Stomach smooth muscle (tissue), 2 donors: ENCODE results near the gene SPANXA1.
"Not testable (repeated sequence)": the region's sequence is repeated elsewhere in the genome, so short reads cannot be mapped to it uniquely, and the experiment has no call there.

Experiments
- H3K27ac ChIP-seq: one replicate; pipeline ENCODE4 v1.7.0; 2013; ENCODE audit warnings: mild to moderate bottlenecking, low read length, inconsistent platforms
- H3K27me3 ChIP-seq, 2 donors: one replicate each; pipeline ENCODE4 v1.7.0; 2013; ENCODE audit warnings: low read length in 2 of 2; ENCODE audit not compliant: insufficient read depth in 2 of 2, control insufficient read depth in 1 of 2
- H3K36me3 ChIP-seq, 2 donors: one replicate each; pipeline ENCODE4 v1.7.0; 2013; ENCODE audit warnings: low read length in 2 of 2; ENCODE audit not compliant: control insufficient read depth in 2 of 2, insufficient read depth in 2 of 2
- H3K4me1 ChIP-seq: one replicate; pipeline ENCODE4 v1.7.0; 2013; ENCODE audit warnings: low read length; ENCODE audit not compliant: control insufficient read depth, insufficient read depth
- H3K4me3 ChIP-seq, 2 donors: one replicate each; pipeline ENCODE4 v1.7.0; 2013; ENCODE audit warnings: low read length in 2 of 2
- H3K9ac ChIP-seq, 2 donors: one replicate each; pipeline ENCODE4 v1.7.0; 2013; ENCODE audit warnings: low read length in 2 of 2, mild to moderate bottlenecking in 1 of 2
- H3K9me3 ChIP-seq, 2 donors: one replicate each; pipeline ENCODE4 v1.7.0; 2013; ENCODE audit warnings: low read length in 2 of 2; ENCODE audit not compliant: control insufficient read depth in 2 of 2
- donor health status: healthy.
- donor health status: Pancreatic carcinoma.

The SPANXA1 gene

GRCh38 chrX:141584638-141585037 lies at the start of gene SPANXA1:
SPANXA1 (minus strand) TSS chrX:141584738; CDS start chrX:141584678, 60 bp downstream.
- not testable (repeated sequence) for H3K9ac ChIP-seq, H3K4me3 ChIP-seq, H3K36me3 ChIP-seq, H3K27ac ChIP-seq, H3K27me3 ChIP-seq, H3K4me1 ChIP-seq, H3K9me3 ChIP-seq

GRCh38 chrX:141632124-141632523 lies 47.6 kb upstream of the SPANXA1 start:
- Histone ChIP-seq H3K27me3 (no peaks in the 10 kb centered on the region), H3K36me3 (no peaks in the 10 kb centered on the region), H3K4me1 (no peaks in the 10 kb centered on the region), H3K4me3 (no peak overlapping the region), H3K27ac (no peak overlapping the region), H3K9ac (no peak overlapping the region), H3K9me3 (no peaks in the 10 kb centered on the region)

- Histone ChIP-seq H3K27me3 (no peaks in the 10 kb centered on the region), H3K36me3 (no peaks in the 10 kb centered on the region), H3K4me3 (no peak overlapping the region), H3K9me3 (no peaks in the 10 kb centered on the region), H3K9ac (no peak overlapping the region), H3K27ac (no peak overlapping the region), H3K4me1 (no peaks in the 10 kb centered on the region)
Observed at GRCh38 chrX:141619336-141619735, 34.8 kb upstream of the SPANXA1 start.

GRCh38 chrX:141609111-141609510 lies 24.6 kb upstream of the SPANXA1 start:
- no peaks in the 10 kb centered on the region for H3K36me3 ChIP-seq
- H3K9me3 ChIP-seq = no peaks in the 10 kb centered on the region
- no peak overlapping the region for H3K27ac ChIP-seq
- H3K4me1 ChIP-seq = no peaks in the 10 kb centered on the region
- no peak overlapping the region for H3K4me3 ChIP-seq
- H3K27me3 ChIP-seq = no peaks in the 10 kb centered on the region
- no peak overlapping the region for H3K9ac ChIP-seq

GRCh38 chrX:141589408-141589807 lies 4.9 kb upstream of the SPANXA1 start, which contains the start of gene SPANXA2:
SPANXA2 (plus strand) TSS chrX:141589708; CDS start chrX:141589768, 60 bp downstream.
- not testable (repeated sequence) for H3K4me3 ChIP-seq, H3K27ac ChIP-seq, H3K4me1 ChIP-seq, H3K36me3 ChIP-seq, H3K9ac ChIP-seq, H3K9me3 ChIP-seq, H3K27me3 ChIP-seq

GRCh38 chrX:141542551-141542950 lies 42.0 kb downstream of the SPANXA1 start:
- H3K36me3 ChIP-seq, H3K9me3 ChIP-seq, H3K9ac ChIP-seq, H3K4me1 ChIP-seq, H3K27me3 ChIP-seq, H3K27ac ChIP-seq, H3K4me3 ChIP-seq: not testable (repeated sequence)
